IMR-90 (cell line): ENCODE results near the gene PCNX2.

Source experiments
- BHLHE40 ChIP-seq: fragments of 150-350 bp; IDR thresholded peaks from 2 replicates; pipeline ENCODE4 v1.6.1; 2016; ENCODE audit warnings: mild to moderate bottlenecking, low read depth, low read length
- CEBPB ChIP-seq: IDR thresholded peaks from 2 replicates; pipeline ENCODE4 v1.6.1; 2012; ENCODE audit warnings: low read depth, low read length, improper control_type of control experiment
- CHD1 ChIP-seq: IDR thresholded peaks from 2 replicates; pipeline ENCODE4 v1.6.1; 2012; ENCODE audit warnings: low read depth, low read length, improper control_type of control experiment
- FOS ChIP-seq: fragments of 150-350 bp; IDR thresholded peaks from 2 replicates; pipeline ENCODE4 v1.6.1; 2016; ENCODE audit warnings: low read depth, low read length
- MAFK ChIP-seq: IDR thresholded peaks from 2 replicates; pipeline ENCODE4 v1.6.1; 2012; ENCODE audit warnings: low read depth, low read length, improper control_type of control experiment
- MAZ ChIP-seq: IDR thresholded peaks from 2 replicates; pipeline ENCODE4 v1.6.1; 2012; ENCODE audit warnings: low read depth, mild to moderate bottlenecking, low read length, improper control_type of control experiment, moderate library complexity, borderline replicate concordance
- MXI1 ChIP-seq: IDR thresholded peaks from 2 replicates; pipeline ENCODE4 v1.6.1; 2012; ENCODE audit warnings: low read depth, mild to moderate bottlenecking, low read length, moderate library complexity, borderline replicate concordance
- POLR2A ChIP-seq: IDR thresholded peaks from 2 replicates; pipeline ENCODE4 v1.6.1; 2012; ENCODE audit warnings: mild to moderate bottlenecking, low read depth, low read length
- RCOR1 ChIP-seq: IDR thresholded peaks from 2 replicates; pipeline ENCODE4 v1.6.1; 2012; ENCODE audit warnings: mild to moderate bottlenecking, low read length, improper control_type of control experiment; ENCODE audit not compliant: insufficient replicate concordance
- RFX5 ChIP-seq: IDR thresholded peaks from 2 replicates; pipeline ENCODE4 v1.8.0; 2012; ENCODE audit warnings: low read depth, mild to moderate bottlenecking, low read length, moderate library complexity
- TF ChIP-seq, protein P1 (sequence below): conservative IDR thresholded peaks from 2 replicates; pipeline ENCODE4 v1.5.1; 2012; ENCODE audit warnings: mild to moderate bottlenecking, low read depth, low read length, improper control_type of control experiment
- TF ChIP-seq, protein P2 (sequence below): fragments of 150-350 bp; IDR thresholded peaks from 2 replicates; pipeline ENCODE4 v1.6.1; 2017; ENCODE audit warnings: mild to moderate bottlenecking, antibody characterized with exemption, low read length, low read depth
- TF ChIP-seq, protein P3 (sequence below): fragments of 150-350 bp; IDR thresholded peaks from 2 replicates; pipeline ENCODE4 v1.6.1; 2016; ENCODE audit warnings: low read depth, mild to moderate bottlenecking, low read length, moderate library complexity, borderline replicate concordance

DNA sequence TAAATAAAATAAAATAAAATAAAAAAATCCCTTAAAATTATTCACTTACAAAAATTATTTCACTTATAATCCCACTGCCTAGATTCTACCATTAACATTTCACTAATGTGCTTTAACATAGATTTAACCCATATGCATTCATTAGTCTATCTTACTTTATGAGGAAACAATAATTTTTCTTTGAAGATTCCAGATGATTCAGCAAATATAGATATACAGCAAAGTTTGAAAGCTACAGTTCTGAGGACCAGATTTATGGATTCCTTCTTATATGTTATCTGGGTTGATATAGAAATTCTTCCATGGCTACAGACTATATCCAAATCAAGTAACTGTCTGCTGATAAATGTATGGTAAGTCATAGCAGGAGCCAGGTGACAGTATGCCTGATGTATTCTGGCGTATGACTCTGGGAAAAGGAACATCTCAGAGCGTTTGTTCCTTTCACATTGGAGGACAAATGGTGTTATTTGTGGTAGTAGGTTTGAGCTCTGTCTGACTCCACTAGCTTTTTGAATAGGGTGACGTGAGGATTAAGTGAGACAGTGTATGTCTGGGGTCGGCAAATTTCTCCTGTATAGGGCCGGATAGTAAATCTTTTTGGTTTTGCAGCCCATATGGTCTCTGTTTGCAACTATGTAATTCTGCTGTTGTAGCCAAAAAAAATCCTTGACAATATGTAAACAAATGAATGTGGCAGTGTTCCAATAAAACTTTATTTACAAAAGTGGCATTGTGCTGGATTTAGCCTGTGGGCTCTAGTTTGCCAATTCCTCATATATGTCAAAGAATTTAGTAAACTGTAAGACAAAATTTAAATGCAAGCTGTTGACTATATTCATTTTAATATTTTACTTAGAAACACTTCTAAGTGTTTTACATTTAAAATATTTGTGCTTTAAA, 41.3 kb upstream of the PCNX2 start:
- TF ChIP-seq, protein P1, sequence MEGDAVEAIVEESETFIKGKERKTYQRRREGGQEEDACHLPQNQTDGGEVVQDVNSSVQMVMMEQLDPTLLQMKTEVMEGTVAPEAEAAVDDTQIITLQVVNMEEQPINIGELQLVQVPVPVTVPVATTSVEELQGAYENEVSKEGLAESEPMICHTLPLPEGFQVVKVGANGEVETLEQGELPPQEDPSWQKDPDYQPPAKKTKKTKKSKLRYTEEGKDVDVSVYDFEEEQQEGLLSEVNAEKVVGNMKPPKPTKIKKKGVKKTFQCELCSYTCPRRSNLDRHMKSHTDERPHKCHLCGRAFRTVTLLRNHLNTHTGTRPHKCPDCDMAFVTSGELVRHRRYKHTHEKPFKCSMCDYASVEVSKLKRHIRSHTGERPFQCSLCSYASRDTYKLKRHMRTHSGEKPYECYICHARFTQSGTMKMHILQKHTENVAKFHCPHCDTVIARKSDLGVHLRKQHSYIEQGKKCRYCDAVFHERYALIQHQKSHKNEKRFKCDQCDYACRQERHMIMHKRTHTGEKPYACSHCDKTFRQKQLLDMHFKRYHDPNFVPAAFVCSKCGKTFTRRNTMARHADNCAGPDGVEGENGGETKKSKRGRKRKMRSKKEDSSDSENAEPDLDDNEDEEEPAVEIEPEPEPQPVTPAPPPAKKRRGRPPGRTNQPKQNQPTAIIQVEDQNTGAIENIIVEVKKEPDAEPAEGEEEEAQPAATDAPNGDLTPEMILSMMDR, result no peak
- no peak for TF ChIP-seq CEBPB
- no peak for TF ChIP-seq CHD1
- TF ChIP-seq POLR2A, result no peak
- TF ChIP-seq, protein P2, sequence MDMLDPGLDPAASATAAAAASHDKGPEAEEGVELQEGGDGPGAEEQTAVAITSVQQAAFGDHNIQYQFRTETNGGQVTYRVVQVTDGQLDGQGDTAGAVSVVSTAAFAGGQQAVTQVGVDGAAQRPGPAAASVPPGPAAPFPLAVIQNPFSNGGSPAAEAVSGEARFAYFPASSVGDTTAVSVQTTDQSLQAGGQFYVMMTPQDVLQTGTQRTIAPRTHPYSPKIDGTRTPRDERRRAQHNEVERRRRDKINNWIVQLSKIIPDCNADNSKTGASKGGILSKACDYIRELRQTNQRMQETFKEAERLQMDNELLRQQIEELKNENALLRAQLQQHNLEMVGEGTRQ, result no peak
- TF ChIP-seq, protein P3, sequence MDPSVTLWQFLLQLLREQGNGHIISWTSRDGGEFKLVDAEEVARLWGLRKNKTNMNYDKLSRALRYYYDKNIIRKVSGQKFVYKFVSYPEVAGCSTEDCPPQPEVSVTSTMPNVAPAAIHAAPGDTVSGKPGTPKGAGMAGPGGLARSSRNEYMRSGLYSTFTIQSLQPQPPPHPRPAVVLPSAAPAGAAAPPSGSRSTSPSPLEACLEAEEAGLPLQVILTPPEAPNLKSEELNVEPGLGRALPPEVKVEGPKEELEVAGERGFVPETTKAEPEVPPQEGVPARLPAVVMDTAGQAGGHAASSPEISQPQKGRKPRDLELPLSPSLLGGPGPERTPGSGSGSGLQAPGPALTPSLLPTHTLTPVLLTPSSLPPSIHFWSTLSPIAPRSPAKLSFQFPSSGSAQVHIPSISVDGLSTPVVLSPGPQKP, result no peak
- no peak for TF ChIP-seq FOS
- no peak for TF ChIP-seq RFX5
- TF ChIP-seq MAZ, result no peak
- TF ChIP-seq MAFK, result peak; percentile 44
- TF ChIP-seq MXI1, result no peak
- TF ChIP-seq RCOR1, result no peak
- no peak for TF ChIP-seq BHLHE40
